RPMI7951 (cell line): ENCODE measurements around the gene GFER. TPM values are rescaled to one million over a fixed set of nuclear protein-coding genes. Genes with fewer than 3 reads are reported as not detected.
"Not testable (repeated sequence)": the region's sequence is repeated elsewhere in the genome, so short reads cannot be mapped to it uniquely, and the experiment has no call there.

ENCODE experiments used
- DNase-seq: peaks from one replicate; pipeline ENCODE4 v3.0.0-alpha.2; 2012; ENCODE audit warnings: low read depth
- total RNA-seq: library from RNA; depleted of rRNA; stranded (reverse); fragments of >200 nt; shearing (Covaris generic); gene quantifications from 2 replicates; pipeline ENCODE4 v1.2.3, GENCODE V29; 2014

The GFER gene
- total RNA-seq, 1 experiment from 2014 or later, result 6.7 TPM

DNA sequence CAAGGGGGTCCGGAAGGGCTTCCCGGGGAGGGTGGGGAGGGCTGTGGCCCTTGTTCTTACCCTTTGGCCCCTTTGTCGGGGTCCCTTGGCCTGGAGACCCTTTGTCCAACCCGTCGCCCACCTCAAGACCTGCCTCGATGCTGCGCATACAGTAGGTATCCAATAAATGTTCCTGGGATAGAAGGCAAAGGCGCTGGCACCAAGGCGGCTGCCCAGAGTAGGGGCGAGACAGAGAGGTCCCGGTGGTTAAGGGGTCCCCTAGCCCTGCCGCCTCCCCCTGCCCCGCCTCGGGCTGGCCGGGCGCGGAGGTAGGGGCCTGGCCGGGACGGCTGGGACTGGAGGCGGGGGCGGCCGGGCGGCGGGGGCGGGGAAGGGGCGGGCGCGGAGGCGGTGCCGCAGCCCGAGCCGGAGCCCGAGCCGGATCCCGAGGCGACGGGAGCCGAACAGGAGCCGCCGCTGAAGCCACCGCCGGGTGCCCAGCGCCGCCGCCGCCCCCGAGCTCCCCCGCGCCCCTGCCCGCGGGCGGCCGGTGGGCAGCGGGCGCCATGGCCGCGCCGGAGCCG is 42.5 kb downstream of the GFER start, which contains the start of gene NHERF2:
TSS of gene NHERF2 (plus strand) at position 442 of the 563 bp plus-strand sequence. CDS start at position 546, 104 bp downstream.
- no peak for DNase-seq

DNA sequence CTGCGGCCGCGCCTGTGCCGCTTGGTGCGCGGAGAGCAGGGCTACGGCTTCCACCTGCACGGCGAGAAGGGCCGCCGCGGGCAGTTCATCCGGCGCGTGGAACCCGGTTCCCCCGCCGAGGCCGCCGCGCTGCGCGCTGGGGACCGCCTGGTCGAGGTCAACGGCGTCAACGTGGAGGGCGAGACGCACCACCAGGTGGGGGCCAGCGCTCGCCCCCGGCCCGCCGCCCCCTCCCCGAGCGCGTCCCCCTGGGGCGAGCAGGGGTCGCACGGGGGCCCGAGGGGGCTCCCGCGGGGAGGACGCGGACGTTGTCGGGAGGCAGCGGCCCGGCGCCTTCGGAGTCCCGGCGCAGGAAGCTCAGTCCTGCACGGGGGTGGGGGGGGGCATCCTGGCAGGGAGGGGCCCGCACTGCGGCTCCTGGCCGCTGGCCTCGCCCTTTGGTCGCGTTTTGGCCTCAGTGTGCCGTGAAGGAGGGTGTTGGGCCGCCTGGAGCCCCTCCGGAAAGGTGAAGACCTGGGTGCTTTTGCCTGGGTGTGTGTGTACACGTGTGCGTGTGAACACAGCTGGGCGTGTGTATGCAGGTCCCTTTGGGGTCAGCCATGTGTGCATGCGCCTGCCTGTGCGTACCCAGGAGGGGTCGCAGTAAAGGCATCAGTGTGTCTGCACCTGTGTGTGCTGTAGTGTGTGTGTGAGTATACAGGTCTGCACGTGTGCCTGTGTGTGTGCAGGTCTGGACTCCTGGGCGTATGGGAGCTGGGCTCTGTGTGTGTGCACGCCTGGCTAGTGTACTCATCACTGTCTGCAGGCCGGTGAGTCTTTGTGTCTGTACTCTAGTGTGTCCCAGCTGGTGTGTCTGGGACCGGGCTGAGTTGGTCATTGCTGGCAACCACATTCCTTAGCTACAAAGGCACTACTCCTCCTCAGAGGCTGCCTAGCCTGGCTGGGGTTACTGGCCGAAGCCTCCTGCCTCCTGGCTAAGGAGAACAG is 43.3 kb downstream of the GFER start:
- DNase-seq, result peak; percentile 46

DNA sequence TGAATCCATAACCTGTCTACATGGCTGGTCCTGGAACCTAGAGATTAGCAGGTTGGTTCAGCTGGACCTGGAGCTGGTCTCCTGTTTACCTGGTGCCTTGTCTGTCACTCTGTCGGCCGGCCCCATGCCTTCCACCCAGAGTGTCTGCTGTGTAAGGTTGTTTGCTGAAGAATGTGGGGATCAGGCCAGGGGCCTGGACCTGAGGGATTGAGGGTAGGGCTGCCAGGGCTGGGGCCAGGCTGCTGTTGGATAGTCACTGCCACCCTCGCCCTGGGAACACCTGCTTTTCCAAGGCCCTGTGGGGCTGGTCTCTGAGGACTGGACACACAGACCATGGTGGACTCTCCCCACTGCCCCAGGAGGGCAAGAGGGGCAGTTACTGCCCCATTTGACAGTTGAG is 44.2 kb downstream of the GFER start:
- no peak for DNase-seq

DNA sequence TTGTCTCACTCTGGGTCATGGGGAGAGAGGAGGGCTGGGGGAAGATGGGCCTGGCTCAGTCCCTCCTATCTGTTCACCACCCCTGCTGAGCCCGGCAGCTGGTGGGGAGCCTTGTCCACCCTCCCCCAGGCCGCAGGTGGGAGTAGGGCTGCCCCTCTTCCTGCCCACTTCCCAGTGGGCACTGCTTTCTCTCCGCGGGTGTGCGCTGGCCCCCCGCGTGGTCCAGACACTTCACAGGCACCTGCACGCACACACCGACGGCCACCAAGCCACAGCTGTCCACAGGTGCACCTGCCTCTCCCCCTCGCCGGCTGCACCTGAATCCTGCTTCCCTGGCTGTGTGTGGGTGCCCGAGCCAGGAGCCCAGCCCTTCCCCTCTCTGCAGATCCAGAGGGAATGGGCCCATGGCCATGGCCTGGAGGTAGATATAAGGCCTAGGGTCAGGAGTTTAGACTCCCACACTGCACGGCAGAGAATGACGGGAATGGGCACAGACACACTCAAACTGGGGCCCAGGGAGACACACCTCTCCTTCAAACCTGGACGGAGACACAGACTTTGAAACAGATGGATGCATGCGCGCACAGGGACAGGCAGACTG is 44.7 kb downstream of the GFER start:
- DNase-seq, result no peak

DNA sequence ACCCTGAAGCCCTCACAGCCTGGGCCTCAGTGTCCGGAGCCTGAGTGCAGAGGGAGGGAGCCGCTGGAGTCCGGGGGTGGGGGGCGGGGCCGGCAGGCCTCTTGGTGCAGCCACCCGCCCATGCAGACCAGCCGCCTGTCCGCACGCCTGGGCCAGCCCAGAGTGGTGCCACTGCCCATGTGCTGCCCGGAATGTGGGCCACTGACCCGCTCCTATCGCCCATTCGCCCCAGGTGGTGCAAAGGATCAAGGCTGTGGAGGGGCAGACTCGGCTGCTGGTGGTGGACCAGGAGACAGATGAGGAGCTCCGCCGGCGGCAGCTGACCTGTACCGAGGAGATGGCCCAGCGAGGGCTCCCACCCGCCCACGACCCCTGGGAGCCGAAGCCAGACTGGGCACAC is 45.4 kb downstream of the GFER start:
- no peak for DNase-seq

DNA sequence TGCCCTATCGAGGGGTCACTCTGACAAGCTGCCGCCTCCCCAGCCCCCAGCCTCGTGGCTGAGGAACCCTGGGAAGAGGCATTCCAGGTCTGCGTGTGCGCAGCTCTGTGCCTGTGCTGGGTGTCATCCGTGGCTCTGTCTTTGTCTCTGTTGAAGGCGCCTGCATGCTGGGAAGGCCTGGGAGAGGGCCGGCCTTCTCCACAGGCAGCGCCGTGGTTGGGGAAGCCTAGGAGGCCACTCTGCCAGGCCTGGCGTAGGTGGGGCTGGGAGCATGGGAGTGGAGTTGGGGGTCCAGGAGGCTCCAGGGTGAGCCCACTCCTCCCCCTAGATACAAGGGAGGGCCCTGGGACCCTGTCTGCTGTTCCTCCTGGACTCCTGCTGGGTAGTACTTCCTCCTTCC is 46.0 kb downstream of the GFER start:
- DNase-seq, result no peak

DNA sequence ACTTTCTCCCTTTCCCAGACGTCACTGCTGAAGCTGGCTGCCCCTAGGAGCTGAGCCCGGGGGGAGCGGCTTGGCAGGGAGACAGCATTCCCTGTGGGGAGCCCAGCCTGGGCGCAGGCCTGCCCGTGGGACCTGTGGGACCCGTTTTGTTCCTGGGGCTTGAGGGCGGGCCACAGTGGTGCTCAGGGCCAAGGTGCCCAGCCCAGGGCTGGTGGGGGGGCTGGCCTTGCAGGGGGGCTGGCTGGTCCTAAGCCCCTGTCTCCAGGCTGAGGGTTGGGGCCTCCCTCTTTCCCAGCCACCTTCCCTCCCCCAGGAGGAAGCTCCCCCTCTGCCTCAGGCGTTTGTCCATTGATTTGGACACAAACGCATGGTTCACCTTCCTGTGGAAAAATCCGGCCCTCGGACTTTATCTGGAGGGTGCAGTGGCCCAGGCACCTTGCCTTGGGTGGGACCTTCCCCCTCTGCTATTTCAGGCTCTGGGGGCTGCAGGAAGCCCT is 47.1 kb downstream of the GFER start:
- DNase-seq, result no peak

DNA sequence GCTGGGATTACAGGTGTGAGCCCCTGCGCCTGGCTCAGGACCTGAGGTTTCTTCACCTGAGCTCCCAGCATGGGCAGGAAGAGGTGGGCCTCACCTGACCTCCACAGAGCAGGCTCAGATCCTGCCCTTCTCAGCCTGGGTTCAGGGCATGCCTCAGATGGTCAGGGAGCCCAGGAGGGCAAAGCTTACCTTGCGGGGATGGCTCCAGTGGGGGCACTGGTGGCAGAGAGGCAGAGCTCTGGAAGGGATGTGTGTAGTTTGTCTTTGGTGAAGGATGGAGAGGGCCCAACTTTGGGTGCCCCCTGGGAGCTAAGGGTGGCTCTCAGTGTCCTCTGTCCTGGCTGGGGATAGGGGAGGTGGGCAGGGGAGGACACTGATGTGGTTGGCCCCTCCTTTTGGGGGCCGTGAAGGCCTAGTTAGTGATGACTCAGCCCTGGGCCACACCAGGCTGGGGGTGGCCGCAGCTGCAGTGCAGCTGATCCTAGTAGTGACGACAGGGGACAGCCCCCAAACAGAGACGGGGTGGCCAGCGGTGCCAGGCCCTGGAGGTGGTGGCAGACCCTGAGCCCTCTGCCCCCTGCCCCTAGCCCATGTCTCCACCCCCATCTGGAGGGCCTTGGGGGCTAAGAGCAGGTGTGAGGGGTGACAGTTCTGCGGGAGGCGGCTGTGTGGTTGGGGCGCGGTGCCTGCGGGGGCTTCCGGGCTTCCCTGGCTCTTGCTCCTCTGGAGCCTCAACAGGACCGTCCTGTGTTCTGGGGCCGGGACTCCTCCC is 48.5 kb downstream of the GFER start:
- DNase-seq, result peak; percentile 64

DNA sequence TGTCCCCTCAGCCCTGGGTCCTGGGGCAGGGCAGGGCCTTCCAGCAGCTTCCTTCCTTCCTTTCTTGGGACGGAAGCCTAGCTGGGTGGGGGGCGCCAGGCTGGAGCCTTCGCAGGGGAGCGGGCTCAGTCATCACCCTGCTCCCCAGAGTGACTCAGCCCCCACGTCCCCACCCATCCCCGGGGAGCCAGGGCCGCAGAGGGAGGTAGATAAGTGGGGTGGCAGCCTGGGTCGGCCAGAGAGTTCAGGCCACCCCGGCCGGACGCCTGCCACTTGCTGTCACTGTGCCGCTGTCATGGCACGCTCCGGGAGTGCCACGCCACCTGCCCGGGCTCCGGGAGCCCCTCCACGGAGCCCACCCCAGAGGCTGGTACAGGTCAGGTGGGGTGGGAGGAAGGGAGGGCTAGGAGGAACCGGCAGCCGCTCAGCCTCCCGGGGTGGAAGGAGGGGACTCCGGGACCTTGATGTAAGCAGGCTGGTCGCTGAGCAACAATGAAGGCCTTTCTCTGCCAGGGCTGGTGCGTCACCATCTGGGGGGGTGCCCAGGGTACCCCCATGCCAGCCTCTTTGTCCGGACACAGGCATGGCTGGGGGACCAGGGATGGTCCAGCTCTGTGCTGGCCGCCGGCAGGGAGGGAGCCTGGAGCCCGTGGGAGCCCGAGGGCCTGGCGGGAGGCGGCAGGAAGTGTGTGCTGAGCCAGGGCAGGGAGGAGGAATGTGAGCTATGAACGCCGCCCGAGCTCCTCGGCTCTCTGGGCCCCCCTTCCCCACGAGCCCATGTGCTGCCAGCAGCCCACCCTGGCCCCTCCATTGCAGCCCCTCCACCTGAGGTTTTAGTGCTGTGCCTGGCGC is 49.3 kb downstream of the GFER start:
- peak; percentile 71 for DNase-seq

DNA sequence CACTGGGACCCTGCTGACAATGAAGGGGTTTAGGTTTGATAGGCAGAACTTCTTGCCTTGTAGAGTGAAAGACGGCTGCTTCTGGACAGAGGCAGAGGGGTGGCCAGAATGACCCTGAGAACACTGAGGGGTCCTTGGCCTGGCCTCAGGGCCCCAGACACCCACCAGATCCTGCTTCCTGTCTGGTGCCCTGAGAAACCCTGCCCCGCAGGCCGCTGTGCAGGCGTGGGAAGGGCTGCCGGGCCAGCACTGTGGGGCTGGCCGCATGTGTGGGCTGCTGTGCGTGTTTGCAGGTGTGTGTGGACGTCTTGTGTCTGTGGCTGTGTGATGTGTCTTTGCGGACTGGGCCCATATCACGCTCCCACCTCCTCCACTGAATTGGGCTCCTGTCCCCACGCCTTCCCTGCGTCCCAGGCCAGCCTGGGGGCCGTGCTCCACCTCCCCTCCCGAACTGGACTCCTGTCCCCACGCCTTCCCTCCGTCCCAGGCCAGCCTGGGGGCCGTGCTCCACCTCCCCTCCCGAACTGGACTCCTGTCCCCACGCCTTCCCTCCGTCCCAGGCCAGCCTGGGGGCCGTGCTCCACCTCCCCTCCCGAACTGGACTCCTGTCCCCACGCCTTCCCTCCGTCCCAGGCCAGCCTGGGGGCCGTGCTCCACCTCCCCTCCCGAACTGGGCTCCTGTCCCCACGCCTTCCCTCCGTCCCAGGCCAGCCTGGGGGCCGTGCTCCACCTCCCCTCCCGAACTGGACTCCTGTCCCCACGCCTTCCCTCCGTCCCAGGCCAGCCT is 50.1 kb downstream of the GFER start:
- not testable (repeated sequence) for DNase-seq

DNA sequence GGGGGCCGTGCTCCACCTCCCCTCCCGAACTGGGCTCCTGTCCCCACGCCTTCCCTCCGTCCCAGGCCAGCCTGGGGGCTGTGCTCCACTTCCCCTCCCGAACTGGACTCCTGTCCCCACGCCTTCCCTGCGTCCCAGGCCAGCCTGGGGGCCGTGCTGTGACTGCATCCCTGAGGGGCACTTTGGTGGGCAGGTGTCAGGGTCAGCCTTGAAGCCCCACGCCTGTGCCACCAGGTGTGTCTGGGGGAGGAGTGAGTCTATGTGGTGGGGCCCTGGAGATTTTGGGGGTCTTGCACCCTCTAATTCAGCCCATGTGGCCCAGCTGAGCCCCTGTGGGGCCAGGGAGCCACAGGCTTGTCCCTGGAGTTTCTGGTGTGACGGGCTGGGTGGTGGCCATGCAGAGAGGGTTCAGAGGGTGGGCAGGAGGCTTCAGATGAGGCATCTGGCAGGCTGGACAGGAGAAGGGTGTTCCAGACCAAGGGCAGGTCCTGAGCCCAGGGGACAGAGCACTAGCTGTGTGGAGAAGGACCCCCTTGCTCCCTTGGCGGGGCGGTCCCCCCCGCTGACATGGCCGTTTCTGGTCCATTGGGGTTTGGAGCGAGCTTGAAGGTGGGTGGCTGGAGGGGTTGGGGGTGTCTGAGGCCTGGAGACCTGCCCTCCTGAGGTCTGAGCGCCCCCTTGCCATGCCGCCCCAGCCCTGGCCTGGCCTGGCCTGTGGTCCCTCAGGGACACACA is 50.9 kb downstream of the GFER start:
- no peak for DNase-seq

DNA sequence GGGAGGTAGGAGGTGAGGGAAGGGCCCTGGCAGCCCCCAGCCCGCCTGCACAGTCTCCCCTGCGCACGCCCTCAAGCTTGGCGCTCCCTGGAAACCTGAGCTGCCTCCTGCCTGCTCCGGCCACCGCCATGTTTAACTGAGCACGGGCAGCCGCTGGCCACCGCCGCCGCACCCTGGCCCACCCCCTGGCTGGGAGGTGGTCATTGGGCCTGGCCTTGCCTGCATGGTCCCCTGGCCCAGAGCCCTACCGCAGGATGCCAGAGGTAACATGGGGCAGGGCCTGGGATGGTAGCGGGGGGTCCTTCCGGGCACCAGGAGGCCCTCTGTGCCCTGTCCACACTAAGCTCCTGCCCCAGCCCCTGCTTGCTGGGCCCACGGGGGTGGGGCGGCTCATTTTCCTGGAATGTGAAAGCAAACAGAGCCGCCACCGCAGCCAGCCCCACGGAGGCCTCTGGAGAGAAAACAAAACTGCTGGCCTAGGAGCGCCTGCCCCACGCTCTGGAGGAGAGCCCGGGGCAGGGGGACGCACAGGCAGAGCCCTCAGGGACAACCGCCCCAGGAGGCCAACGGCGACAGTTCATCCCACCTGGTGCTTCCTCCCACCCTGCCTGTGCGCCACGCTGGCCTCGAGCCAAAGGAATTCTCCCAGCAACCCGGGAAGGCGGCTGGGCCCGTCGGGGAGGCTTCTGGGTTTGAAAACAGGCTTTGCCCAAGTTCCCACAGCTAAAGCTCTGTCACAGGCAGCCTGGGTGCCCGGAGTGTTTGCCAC is 51.6 kb downstream of the GFER start:
- peak; percentile 51 for DNase-seq

DNA sequence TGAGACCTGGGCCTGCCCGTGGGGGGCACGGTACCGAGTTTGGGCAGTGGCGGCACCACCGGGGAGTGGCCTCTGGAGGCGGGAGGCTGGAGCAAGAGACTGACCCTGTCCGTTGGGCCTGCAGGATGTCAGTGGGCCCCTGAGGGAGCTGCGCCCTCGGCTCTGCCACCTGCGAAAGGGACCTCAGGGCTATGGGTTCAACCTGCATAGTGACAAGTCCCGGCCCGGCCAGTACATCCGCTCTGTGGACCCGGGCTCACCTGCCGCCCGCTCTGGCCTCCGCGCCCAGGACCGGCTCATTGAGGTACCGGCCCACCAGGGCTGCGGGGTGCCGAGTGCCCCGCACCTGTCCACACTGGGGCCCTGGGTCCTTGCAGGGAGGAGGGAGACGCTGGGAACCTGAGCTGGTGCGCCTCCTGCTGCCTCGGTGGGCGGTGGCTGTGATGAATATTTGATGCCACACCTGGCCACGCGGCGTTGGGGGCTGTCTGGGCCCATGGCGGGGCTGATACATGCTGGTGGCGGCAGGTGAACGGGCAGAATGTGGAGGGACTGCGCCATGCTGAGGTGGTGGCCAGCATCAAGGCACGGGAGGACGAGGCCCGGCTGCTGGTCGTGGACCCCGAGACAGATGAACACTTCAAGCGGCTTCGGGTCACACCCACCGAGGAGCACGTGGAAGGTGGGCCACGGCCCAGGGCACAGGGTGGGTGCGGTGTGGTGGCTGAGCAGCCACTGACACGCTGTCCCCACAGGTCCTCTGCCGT is 52.4 kb downstream of the GFER start:
- no peak for DNase-seq

DNA sequence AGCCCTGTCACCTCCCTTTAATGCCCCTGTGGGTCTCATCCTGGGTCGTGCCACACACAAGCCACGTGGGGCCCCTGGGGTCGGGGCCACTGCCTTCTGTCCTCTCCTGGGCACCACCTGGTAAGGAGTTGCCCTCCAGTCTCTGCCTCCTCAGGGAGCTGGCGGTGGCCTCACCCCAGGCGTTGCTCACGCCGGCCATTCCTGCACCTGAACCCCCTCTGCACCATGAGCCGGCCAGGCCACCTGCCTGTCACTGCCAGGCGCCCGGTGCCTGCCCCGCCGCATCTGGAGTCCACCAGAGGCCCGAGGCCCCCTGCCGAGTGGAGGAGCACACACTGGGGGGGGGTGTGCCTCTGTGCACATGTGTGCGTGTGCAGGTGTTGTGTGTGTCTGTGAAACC is 53.1 kb downstream of the GFER start:
- DNase-seq, result no peak
